HL-60/S4 (cell line): ENCODE measurements around the gene SLC9B2.

Experiments
- in situ Hi-C: fragments of 300-500 bp; cut with MboI; formaldehyde crosslinking; loops from 2 replicates; pipeline ENCODE4 v1.14.3; 2022; ENCODE audit warnings: low sequenced_read_pairs

Gene SLC9B2

DNA sequence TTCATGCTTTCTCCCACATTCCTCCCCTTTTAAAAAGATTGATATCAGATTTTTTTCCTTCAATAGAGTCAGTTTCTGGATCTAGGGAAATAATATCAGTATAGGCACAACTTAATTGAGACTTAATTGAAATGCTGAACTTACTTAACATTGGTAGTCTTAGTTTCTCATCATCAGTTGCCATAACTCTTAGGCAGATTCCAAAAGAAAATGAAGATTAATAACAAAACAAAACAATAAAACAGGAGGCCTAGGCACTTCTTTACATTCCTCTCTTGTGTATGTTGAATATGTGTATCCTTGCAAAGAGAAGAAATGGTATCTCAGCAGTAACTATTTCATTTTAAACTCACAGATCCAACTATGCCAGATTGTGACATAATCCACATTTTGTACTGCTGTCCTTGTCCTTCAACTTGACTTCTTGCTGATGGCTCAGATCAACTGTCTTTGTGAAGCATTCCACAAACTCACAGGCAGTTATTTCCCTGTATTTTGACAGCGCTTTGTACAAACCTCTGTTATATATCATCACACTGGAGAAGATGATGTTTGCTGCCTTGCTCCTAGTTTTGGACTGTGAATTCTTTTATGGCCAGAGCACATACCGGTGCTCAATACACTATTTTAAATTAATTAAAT is 9.1 kb upstream of the SLC9B2 start:
- in situ Hi-C loops = loop anchor here (25.0 kb wide), 1 partner anchor 648 kb away; no protein-coding TSS in a partner anchor

DNA sequence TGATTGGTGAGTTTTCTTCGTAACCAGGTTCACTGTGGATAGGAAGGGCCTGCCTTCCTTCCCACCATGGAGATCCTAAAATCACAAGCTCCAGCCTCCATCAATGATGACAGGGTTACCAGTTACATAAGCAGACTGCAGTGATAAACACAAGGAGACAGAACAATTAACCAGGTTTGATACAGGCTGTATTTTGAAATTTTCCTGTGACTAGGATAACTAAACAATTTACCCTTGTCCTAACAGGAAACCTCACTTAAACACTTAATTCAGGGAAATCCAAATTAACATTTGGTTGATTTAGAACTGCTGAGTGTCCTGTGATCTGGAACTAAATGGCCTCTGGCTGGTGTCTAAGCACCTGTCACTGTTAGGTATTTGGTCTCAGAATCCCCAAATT is 3.1 kb upstream of the SLC9B2 start:
- in situ Hi-C loops = loop anchor here (25.0 kb wide), 1 partner anchor 642 kb away; no protein-coding TSS in a partner anchor

DNA sequence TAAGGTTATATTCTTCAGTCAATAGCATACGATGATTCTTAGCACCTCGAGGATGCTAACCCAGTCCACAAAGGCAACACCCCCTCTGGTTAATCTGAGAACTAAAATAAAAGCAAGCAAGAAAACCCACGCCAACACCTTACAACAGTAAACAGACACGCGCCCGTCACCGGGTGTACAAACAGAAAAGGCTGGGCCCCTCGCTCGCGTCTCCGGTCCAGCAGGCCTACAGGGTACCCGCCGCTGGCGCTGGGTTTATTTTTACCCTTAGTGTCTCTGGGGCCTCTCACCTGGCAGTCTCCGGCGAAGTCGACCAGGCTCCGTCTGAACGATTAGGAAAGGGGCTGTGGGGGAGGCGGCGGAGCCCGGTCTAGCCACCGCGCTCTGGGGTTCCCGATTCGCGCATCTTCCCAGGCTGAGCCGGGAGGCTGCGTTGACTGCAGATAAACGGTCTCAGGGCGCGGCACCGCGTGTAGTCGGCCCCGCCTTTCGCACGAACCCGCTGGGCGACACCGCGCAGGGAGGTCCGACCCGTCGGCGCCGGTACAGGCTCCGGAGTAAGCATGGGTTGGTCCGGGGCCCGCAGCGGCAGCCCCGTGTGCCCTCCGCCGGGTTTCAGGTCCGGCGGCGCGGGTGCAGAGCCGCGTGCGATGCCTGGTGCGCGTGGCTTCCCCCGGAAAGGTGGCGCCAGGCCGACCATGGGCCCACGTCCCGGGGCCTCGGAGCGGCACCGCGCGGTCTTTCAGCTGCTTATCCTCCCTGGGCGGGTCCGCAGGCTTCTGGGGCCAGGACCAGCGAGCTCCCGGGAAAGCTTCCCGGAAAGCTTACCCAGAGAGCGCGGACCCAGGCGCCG is 441 bp downstream of the SLC9B2 start:
- in situ Hi-C loops = loop anchor here (25.0 kb wide), 1 partner anchor 639 kb away; no protein-coding TSS in a partner anchor

DNA sequence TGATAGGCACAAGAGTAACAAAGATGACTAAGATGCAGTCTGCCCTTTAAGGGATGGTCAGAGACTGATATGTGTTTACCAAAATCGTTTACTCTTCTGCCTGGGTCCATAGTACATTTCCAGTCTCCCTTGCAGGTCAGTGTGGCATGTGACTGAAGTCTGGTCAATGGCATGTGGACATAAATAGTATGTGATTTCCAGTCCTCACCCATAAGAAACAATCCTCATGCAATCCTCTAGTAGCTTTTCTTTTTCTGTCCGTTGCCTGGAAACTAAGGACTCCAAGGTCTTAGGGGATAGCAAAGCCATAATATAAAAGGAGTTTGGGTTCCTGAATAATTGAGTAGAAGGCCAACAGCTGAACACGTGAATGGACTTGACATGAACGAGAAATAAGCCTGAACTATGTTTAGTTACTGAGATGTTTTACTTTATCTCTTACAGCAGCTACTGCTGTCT is 1.1 kb downstream of the SLC9B2 start:
- in situ Hi-C loops = loop anchor here (25.0 kb wide), 1 partner anchor 638 kb away; no protein-coding TSS in a partner anchor

DNA sequence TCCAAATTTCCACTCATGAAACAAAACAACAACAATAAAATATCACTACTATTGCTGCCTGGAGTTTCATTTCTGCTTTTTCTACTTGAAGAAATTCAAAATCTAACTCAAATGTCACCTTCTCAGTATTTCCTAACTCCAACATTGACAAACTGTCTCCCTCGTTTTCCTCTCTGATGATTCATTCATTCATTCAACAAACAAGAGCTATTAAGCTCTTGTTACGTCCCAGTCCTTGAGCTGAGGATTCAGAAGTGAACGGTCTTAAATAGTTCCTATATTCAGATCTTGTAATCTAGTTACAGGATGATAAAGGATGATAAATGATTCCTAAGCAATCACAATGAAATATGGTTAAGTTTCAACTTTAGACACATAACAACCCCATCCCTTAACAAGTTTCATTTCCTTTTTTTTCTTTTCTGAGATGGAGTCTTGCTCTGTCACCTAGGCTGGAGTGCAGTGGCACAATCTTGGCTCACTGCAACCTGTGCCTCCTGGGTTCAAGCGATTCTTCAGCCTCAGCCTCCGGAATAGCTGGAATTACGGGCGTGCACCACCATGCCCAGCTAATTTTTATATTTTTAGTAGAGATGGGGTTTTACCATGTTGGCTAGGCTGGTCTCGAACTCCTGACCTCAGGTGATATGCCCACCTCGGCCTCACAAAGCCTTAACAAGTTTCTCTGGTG is 1.7 kb downstream of the SLC9B2 start:
- in situ Hi-C loops = loop anchor here (25.0 kb wide), 1 partner anchor 638 kb away; no protein-coding TSS in a partner anchor

DNA sequence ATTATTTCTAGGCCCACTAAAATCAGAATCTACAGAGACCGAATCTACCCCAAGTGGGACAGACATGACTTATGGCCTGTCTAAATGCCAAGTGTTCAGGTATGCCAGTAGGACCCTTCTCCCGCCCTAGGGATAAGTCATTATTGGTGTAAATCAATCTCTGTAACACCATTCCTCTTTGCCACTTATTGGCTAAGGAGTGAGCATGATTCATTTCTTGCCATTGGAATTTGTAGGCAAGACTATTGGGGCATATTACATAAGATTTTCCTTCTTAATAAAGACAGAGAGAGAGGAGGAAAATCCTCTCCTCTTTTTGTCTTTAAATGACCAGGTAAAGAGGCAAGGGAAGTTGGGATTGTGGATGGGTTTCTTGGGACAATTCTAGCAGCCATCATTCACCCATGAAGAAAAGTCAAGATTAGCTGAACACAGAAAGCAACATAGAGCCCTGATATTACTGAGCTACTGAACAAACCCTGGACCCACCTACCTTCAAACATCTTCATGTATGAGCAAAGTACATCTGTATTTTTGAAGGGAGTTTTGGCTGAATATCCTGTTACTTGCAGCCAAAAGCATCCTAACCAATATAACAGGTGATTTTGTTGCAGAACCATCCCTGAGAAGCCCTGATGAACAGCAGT is 2.6 kb downstream of the SLC9B2 start:
- in situ Hi-C loops = no loop called here

DNA sequence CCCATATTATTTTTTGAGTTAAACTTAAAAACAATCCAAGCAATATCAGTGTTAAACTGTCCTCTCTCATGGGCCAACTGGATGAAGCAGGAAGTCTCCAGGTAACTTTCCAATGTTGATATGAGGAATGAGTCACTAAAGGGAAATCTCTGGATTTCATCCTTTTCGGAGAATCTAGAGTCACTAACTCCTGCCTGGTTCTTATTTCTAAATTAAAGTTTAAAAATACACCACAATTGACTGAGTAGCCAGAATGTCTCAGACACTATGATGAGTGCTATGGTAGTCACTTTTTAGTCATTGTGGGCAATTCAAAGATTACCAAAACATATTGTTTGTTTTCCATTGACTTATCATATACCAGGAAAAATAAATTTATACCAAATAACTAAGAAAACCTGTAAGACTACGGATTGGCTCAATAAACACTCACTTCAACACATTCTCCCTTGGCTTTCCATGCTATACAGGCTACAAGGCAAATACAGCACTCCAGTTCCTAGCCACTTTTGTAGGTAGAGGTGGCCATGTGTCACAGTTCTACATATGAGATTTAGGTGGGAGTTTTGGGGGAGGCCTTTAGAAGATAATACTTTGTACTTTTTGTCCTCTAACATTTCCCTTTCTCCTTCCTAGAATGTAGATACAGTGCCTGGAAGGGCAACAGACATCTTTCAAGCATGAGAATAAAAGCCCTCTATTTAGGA is 8.6 kb downstream of the SLC9B2 start:
- in situ Hi-C loops = no loop called here

DNA sequence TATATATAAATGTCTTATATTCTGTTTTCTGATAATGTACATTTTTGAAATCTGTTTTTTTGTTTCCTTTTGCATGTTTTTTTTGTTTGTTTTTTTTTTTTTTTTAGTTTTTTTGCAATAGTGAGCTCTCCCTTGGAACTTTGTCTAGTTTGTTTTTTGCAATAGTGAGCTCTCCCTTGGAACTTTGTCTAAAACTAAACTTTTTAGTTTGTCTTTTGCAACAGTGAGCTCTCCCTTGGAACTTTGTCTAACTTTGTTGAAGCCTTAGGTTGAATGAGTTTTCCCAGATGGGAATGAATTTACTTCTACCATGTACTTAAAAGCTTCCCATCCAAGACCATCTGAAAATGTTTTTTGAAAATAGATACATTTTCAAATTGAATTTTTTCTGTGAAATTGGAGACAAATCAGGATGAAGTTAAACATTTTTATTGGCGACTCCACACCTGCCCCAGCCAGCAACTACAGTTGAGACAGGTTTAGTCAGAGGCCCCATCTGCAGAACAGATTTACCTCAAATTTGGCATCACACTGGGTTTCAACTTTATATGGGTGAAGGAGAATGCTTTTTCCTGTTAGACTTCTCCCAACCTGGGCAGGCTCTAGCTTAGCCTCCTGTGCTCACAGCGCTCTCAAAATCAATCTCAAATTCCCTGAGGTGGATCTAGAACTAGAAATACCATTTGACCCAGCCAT is 16.0 kb downstream of the SLC9B2 start:
- in situ Hi-C loops = no loop called here

DNA sequence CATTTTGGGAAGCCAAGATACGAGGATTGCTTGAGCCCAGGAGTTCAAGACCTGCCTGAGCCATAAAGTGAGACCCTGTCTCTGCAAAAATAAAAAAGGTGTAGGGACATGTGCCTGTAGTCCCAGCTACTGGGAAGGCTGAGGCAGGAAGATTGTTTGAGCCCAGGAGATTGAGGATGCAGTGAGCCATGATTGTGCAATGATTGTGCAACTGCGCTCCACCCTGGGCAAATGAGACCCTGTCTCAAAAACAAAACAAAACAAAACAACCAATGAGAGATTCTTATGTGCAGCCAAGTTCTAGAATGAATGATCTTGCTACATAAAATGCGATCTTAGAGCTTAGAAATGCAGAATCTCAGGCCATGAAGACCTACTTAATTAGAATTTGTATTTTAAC is 22.5 kb downstream of the SLC9B2 start:
- in situ Hi-C loops = no loop called here

DNA sequence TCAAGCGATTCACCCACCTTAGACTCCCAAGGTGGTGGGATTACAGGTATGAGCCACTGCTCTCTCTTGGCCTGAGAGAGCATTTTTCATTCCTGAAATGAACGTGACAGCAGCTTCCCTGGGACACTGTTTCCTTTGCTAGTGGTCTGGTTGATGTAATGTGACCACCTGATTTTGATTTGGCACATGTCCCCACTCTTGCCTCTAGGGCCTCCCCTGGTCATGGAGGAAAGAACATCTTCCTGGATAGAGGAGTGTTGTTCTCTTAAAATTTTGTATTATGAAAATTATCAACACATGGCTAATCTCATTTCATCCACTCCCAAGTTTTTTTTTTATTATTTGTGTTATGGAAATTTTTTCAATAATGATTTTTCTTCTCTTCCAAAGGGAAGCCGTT is 23.8 kb downstream of the SLC9B2 start:
- in situ Hi-C loops = no loop called here

DNA sequence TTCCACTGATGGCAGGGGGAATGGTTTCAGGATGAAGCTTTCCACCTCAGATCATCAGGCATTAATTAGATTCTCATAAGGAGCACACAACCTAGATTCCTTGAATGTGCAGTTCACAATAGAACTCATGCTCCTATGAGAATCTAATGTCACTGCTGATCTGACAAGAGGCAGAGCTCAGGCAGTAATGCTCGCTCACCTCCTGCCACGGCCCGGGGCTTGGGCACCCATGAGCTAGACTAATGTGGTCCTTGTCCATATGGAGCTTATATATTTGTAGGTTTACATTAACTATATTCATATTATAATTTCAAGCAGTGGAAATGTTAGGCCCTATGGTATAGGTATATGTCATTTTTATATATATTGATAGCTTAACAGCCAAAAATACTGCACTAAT is 24.4 kb downstream of the SLC9B2 start:
- in situ Hi-C loops = no loop called here

DNA sequence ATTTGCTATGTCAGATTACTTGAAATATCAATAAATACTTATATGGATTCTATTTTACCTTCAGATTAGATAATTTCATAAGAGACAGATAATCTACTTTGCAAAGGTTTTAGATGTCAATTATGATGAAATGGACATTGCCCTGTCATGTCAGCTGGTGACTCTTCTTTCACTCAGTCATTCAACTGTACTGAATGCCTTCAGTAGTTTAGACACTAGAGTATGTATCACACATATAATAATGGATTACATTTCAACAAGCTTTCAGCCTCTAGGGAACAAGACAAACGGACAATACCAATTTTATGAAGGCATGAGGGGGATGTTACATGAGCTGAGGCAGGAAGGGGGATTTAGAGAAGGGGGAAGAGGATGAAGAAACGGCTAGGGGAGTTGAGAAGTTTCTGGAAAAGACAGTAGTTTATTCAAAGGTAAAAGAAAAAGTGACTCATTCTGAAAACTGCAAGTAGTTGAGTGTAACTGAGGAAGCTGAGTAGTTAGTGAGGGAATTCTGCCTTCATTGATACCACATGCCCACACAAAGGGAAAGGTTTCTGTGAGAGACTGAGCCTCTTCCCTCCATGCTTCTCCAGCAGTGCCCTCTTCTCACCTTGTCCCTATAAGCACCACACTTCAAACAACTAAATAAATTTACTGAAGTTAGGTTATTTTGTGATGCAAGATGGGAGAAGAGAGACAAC is 25.7 kb downstream of the SLC9B2 start:
- in situ Hi-C loops = no loop called here

DNA sequence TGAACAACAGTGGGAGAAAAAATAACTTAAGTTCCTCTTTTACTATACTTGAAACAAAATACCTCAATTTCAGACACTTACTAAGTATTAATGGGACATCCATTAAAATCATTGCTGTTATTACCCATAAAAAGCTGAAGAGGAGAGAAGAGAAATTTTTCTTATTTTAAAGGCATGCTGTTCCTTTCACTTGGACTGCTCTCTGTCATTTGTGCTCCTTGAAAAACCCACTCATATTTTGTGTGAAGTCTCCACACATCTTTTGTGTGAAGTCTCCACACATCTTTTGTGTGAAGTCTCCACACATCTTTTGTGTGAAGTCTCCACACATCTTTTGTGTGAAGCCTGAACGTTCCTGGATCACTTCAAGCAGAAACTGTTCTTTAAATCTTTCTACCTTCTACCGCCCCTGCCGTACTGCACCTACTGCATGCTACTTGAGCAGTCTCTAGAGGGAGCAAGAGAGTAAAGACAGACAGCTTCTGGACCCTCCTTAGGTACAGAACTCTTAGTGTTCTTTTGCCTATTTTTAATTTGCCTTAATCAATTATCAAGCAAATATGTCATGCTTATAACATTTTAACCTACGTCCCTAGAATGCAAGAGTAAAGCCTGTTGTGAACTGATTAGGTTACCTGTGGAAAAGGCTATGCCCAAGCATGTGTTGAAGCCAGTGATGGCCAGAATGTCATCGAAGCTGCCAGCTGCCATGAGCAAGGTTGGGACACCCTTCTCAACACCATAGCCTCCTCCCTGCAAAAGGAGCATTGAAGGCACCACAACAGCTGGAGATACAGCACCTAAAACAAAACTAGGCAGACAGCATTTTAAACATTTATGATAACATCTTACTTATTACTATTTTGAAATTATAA is 29.9 kb downstream of the SLC9B2 start:
- in situ Hi-C loops = no loop called here

DNA sequence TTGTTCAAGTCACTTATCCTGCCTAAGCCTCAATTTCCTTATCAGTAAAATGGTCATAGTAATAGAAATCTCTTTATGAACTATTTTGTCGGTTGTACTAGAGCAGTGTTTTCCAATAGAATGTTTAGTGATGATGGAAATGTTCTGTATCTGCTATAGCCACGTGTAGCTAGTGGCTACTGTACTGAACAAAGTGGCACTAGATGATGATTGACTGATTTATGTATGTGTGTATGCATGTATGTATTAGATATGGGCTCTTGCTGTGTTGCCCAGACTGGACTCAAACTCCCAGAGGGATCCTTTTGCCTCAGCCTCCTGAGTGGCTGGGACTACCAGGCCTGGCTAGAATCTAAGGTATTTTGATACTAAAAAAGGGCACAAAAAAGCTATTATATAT is 32.4 kb downstream of the SLC9B2 start:
- in situ Hi-C loops = no loop called here

DNA sequence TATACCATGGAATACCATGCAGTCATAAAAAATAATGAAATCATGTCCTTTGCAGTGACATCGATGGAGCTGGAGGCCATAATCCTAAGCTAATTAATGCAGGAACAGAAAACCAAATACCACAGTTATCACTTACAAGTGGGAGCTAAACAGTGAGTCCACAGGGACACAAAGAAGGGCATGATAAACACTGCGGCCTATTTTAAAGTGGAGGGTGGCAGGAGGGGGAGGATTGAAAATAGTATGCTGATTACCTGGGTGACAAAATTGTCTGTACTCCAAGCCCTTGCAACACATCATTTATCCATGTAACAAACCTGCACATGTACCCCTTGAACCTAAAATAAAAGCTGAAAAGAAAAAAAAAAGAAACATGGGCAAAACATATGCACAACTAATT is 40.4 kb downstream of the SLC9B2 start:
- in situ Hi-C loops = no loop called here

DNA sequence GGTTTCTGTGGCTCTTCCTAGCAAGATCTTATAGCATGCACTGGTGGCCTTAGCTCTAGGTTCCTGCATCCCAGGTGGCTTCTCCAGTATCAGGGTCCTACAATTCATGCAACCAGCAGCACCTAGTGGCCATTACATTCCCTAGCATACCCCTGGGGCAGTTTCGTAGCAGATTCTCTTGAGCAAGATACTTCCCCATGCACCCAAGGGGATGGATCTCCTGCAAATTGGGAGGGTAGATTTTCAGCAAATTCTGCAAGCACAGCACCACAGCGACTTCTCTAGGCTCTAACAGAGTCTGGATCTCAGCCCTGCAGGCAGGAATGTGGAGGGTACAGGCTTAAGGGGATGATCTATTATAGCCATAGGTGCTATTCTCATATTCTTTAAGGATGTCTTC is 44.0 kb downstream of the SLC9B2 start:
- in situ Hi-C loops = no loop called here

DNA sequence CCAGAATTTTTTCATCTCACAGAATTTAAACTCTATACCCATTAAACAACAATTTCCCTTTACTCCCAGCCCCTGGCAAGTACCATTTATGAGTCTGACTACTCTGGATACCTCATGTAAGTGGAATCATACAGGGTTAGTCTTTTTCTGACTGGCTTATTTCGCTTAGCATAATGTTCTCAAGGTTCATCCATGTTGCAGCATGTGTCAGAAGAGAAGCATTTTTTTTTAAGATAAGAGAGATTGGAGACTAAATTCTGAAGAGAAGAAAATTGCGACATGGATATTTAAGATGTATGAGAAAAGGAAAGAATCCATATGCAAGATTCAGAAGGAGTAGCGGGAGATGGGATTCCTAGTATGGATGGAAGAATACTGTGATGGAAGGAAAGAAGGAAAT is 45.8 kb downstream of the SLC9B2 start:
- in situ Hi-C loops = no loop called here

DNA sequence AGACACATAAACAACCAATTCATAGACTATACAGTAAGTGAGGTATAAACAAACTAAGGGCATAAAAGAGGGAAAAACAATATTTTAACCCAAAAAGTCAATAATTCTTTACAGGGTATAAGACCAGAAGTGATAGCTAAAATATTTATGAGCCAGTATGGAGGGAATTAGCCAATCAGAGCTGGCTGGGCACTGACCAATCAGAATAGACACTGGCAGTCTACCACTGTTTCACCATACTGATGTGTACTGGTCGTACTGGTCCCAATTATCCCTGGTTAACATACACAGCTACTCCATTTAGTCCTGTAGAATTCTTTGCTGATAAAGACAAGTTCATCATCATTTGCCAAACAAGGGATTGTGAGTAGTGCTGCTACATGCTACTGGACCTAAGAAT is 47.3 kb downstream of the SLC9B2 start:
- in situ Hi-C loops = no loop called here
